Measurements from ENCODE around the gene DOK1.

- TF ChIP-seq CTCF (IDR thresholded peaks at IDR 0.05): no peak
- peak; percentile 98 for TF ChIP-seq EZH2 (IDR thresholded peaks at IDR 0.05; ENCODE audit: borderline replicate concordance, insufficient read depth, low read depth, low read length, poor library complexity, severe bottlenecking)
These were observed 39.9 kb upstream of the DOK1 start, which contains the start of gene TLX2 for GRCh38 chr2:74514368-74515270.
